OCI-LY1 (cell line): ENCODE results near the gene TENT4A.
"Not testable (repeated sequence)": the region's sequence is repeated elsewhere in the genome, so short reads cannot be mapped to it uniquely, and the experiment has no call there.

ENCODE experiments used
- H2AFZ ChIP-seq: fragments of 200-600 bp; sonication (generic), shearing (Covaris generic); 2 replicates; pipeline ENCODE4 v1.6.0; 2014; ENCODE audit warnings: antibody characterized with exemption, mild to moderate bottlenecking, low read length
- H3F3A ChIP-seq: fragments of 200-600 bp; sonication (generic), shearing (Covaris generic); 2 replicates; pipeline ENCODE4 v1.6.0; 2014; ENCODE audit warnings: mild to moderate bottlenecking, antibody characterized with exemption, low read length, moderate library complexity; ENCODE audit not compliant: insufficient read depth
- H3K27ac ChIP-seq: fragments of 200-600 bp; sonication (generic); 2 replicates; pipeline ENCODE4 v1.5.1; 2014; ENCODE audit warnings: low read length, mixed run types, mild to moderate bottlenecking, low read depth; ENCODE audit not compliant: poor library complexity, severe bottlenecking
- H3K27me3 ChIP-seq: fragments of 200-600 bp; sonication (generic); 2 replicates; pipeline ENCODE4 v1.6.0; 2014; ENCODE audit warnings: antibody characterized with exemption, mild to moderate bottlenecking, low read length, moderate library complexity; ENCODE audit not compliant: insufficient read depth
- H3K36me3 ChIP-seq: fragments of 200-600 bp; sonication (generic); 2 replicates; pipeline ENCODE4 v1.6.1; 2014; ENCODE audit warnings: mild to moderate bottlenecking, antibody characterized with exemption, low read length, moderate library complexity, mixed read lengths; ENCODE audit not compliant: insufficient read depth
- H3K4me1 ChIP-seq: fragments of 200-600 bp; sonication (generic); 2 replicates; pipeline ENCODE4 v1.5.1; 2014; ENCODE audit warnings: mild to moderate bottlenecking, low read length, moderate library complexity; ENCODE audit not compliant: insufficient read depth, severe bottlenecking
- H3K4me2 ChIP-seq: fragments of 200-600 bp; sonication (generic), shearing (Covaris generic); 2 replicates; pipeline ENCODE4 v1.6.1; 2014; ENCODE audit warnings: low read length
- H3K4me3 ChIP-seq: fragments of 200-600 bp; sonication (generic); 2 replicates; pipeline ENCODE4 v1.5.1; 2014; ENCODE audit warnings: low read length, low read depth, mild to moderate bottlenecking, mixed read lengths; ENCODE audit not compliant: poor library complexity, severe bottlenecking
- H3K79me2 ChIP-seq: fragments of 200-600 bp; shearing (Covaris generic); 2 replicates; pipeline ENCODE4 v1.6.1; 2016; ENCODE audit warnings: mixed run types, low read length, mixed read lengths; ENCODE audit not compliant: insufficient read depth
- H3K9ac ChIP-seq: fragments of 200-600 bp; sonication (generic), shearing (Covaris generic); 2 replicates; pipeline ENCODE4 v1.6.1; 2014; ENCODE audit warnings: mild to moderate bottlenecking, low read length, mixed read lengths
- H3K9me2 ChIP-seq: fragments of 200-600 bp; sonication (generic), shearing (Covaris generic); 2 replicates; pipeline ENCODE4 v1.6.1; 2014; ENCODE audit warnings: low read depth, mild to moderate bottlenecking, low read length, mixed read lengths
- H3K9me3 ChIP-seq: fragments of 200-600 bp; shearing (Covaris generic); 2 replicates; pipeline ENCODE4 v1.6.1; 2014; ENCODE audit warnings: low read length, mixed read lengths
- H4K20me1 ChIP-seq: fragments of 200-600 bp; sonication (generic), shearing (Covaris generic); 2 replicates; pipeline ENCODE4 v1.6.0; 2016; ENCODE audit warnings: mild to moderate bottlenecking, low read length; ENCODE audit not compliant: insufficient read depth
- EZH2 ChIP-seq: fragments of 200-600 bp; sonication (generic), shearing (Covaris generic); IDR thresholded peaks from 2 replicates; pipeline ENCODE4 v1.8.0; 2017; ENCODE audit warnings: borderline replicate concordance, mixed run types, mild to moderate bottlenecking, antibody characterized with exemption, low read length, moderate library complexity, mixed read lengths
- TF ChIP-seq, protein P1 (sequence below): fragments of 200-600 bp; sonication (generic), shearing (Covaris generic); IDR thresholded peaks from 2 replicates; pipeline ENCODE4 v1.5.1; 2017; ENCODE audit warnings: mild to moderate bottlenecking, antibody characterized with exemption, low read length, moderate library complexity, mixed read lengths

Gene TENT4A

GRCh38 chr5:6772886-6773285, 59.7 kb downstream of the TENT4A start:
- Histone ChIP-seq H3K4me3 (no peak overlapping the region), H3K4me2 (no peak overlapping the region), H3K79me2 (no peaks in the 10 kb centered on the region), H3K27ac (no peak overlapping the region), H2AFZ (no peak overlapping the region), H3K9me2 (no peaks in the 10 kb centered on the region), H3K9ac (no peak overlapping the region), H3F3A (no peaks in the 10 kb centered on the region), H3K27me3 (no peaks in the 10 kb centered on the region; the same call in 1 of the 2 replicates), H3K4me1 (no peaks in the 10 kb centered on the region), H4K20me1 (no peaks in the 10 kb centered on the region), H3K9me3 (no peaks in the 10 kb centered on the region), H3K36me3 (no peaks in the 10 kb centered on the region)
- TF ChIP-seq EZH2 = no peak
- TF ChIP-seq, protein P1, sequence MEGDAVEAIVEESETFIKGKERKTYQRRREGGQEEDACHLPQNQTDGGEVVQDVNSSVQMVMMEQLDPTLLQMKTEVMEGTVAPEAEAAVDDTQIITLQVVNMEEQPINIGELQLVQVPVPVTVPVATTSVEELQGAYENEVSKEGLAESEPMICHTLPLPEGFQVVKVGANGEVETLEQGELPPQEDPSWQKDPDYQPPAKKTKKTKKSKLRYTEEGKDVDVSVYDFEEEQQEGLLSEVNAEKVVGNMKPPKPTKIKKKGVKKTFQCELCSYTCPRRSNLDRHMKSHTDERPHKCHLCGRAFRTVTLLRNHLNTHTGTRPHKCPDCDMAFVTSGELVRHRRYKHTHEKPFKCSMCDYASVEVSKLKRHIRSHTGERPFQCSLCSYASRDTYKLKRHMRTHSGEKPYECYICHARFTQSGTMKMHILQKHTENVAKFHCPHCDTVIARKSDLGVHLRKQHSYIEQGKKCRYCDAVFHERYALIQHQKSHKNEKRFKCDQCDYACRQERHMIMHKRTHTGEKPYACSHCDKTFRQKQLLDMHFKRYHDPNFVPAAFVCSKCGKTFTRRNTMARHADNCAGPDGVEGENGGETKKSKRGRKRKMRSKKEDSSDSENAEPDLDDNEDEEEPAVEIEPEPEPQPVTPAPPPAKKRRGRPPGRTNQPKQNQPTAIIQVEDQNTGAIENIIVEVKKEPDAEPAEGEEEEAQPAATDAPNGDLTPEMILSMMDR = no peak

GRCh38 chr5:6773342-6774035, 60.3 kb downstream of the TENT4A start:
- H4K20me1 ChIP-seq = no peaks in the 10 kb centered on the region

GRCh38 chr5:6774207-6774606, 61.0 kb downstream of the TENT4A start:
- H4K20me1 ChIP-seq, H3K9me3 ChIP-seq, H3K27me3 ChIP-seq, H3K4me3 ChIP-seq, H3K4me1 ChIP-seq, H3K9me2 ChIP-seq, H3K27ac ChIP-seq, H3K36me3 ChIP-seq, H2AFZ ChIP-seq, H3K79me2 ChIP-seq, H3F3A ChIP-seq, H3K4me2 ChIP-seq, H3K9ac ChIP-seq: not testable (repeated sequence)

More at GRCh38 chr5:6773342-6774035, 60.3 kb downstream of the TENT4A start:
- Histone ChIP-seq H3K4me2 (no peak overlapping the region), H3K36me3 (no peaks in the 10 kb centered on the region), H3K9ac (no peak overlapping the region), H3K27me3 (no peaks in the 10 kb centered on the region; the same call in 1 of the 2 replicates), H2AFZ (no peak overlapping the region), H3K79me2 (no peaks in the 10 kb centered on the region), H3F3A (no peaks in the 10 kb centered on the region), H3K4me1 (no peaks in the 10 kb centered on the region), H3K27ac (no peak overlapping the region), H3K4me3 (no peak overlapping the region), H3K9me3 (no peaks in the 10 kb centered on the region), H3K9me2 (no peaks in the 10 kb centered on the region)
- TF ChIP-seq, protein P1 = no peak
- no peak for TF ChIP-seq EZH2

DNA sequence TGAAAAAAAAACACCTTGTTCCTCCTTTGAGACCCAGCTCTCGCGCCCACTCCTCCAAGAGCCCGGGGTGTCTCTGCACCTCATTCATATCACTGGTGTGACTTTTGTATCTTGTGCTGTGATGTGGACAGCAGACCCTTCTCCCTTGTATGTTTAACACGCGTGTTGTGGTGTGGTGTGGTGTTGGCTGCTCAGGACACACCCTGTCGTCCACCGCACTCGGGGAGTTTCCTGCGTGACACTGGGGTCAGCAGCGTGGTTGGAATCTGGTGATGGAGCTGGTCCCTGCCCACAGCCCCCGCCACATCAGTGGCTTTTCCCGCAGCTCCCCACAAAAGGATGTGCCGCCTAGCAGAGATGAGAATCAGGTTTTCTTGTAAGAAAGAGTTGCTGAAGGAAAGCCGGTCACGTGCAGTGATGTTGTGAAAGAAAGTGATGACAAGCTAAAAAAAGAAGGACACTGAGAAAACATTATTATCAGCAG, 61.5 kb downstream of the TENT4A start:
- no peak overlapping the region for H3K4me3 ChIP-seq
- no peak overlapping the region for H3K4me2 ChIP-seq
- H3K4me1 ChIP-seq = no peaks in the 10 kb centered on the region
- H3K9me2 ChIP-seq = no peaks in the 10 kb centered on the region
- TF ChIP-seq EZH2 = no peak
- TF ChIP-seq, protein P1 = no peak
- H3K79me2 ChIP-seq = no peaks in the 10 kb centered on the region
- no peak overlapping the region for H2AFZ ChIP-seq
- no peaks in the 10 kb centered on the region for H3K9me3 ChIP-seq
- no peaks in the 10 kb centered on the region; the same call in 1 of the 2 replicates for H3K27me3 ChIP-seq
- H3K36me3 ChIP-seq = no peaks in the 10 kb centered on the region
- no peak overlapping the region for H3K9ac ChIP-seq
- H4K20me1 ChIP-seq = no peaks in the 10 kb centered on the region
- no peak overlapping the region for H3K27ac ChIP-seq
- H3F3A ChIP-seq = no peaks in the 10 kb centered on the region
